ENCODE data around the gene RNASET2.

RNASET2 gene

DNA sequence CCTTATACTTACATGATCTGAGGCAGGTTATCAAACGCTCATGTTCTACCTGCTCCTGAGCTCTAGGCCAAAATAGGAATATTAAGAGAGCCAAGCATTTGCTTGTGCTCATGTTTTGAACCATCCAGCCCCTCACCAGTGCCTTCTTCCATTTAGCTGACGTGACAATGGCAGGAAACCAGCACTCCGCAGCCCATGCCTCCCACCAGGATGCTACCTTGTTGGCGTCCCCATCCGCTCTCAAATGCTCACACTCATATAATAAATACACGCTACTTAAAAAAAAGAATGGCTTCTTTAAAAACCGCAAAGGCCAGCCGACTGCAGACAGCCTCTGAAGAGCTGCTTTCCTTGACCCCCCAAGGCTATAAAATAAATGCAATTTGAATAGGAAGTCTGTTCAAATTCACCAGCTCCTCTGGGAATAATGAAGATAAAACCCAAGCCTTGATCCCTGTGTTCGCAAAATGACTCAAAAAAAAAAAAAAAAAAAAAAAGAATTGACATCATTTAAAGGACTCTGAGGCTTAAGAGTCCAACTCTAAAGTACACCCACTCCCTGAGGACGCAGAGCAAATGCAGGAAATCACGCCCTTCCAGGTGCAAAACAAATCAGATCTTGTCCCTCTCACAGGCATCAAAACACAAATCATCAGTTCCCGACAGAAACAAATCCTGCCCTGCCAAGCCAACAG lies 29.0 kb downstream of the RNASET2 start:
- Histone ChIP-seq H3K79me2 (ENCODE audit: insufficient read depth, low read length) (no peaks in the 10 kb centered on the region), H3F3A (ENCODE audit: insufficient read depth, low read length) (no peaks in the 10 kb centered on the region), H3K9me2 (ENCODE audit: low read depth, low read length) (no peaks in the 10 kb centered on the region), H3K9me3 (ENCODE audit: low read length) (no peaks in the 10 kb centered on the region), H3K27me3 (ENCODE audit: insufficient read depth, low read length) (no peaks in the 10 kb centered on the region), H3K36me3 (ENCODE audit: insufficient read depth, low read length) (peaks cover 33% of the 10 kb centered on the region), H4K20me1 (ENCODE audit: insufficient read depth, low read length) (no peaks in the 10 kb centered on the region), H3K4me2 (ENCODE audit: low read length) (no peak overlapping the region), H3K9ac (ENCODE audit: low read length) (no peak overlapping the region), H3K4me1 (ENCODE audit: insufficient read depth, low read length, severe bottlenecking) (peaks cover 19% of the 10 kb centered on the region), H2AFZ (ENCODE audit: low read length) (no peak overlapping the region), H3K27ac (ENCODE audit: low read depth, low read length, poor library complexity, severe bottlenecking) (no peak overlapping the region), H3K4me3 (ENCODE audit: low read depth, low read length, poor library complexity, severe bottlenecking) (no peak overlapping the region)
- TF ChIP-seq CTCF (IDR thresholded peaks at IDR 0.05; ENCODE audit: low read length) (no peak), EZH2 (IDR thresholded peaks at IDR 0.05; ENCODE audit: borderline replicate concordance, low read length) (no peak)

- H3K4me1 ChIP-seq (ENCODE audit: insufficient read depth, low read length, severe bottlenecking) = peaks cover 19% of the 10 kb centered on the region
- no peaks in the 10 kb centered on the region for H3K9me3 ChIP-seq (ENCODE audit: low read length)
- H3K9me2 ChIP-seq (ENCODE audit: low read depth, low read length) = no peaks in the 10 kb centered on the region
- no peaks in the 10 kb centered on the region for H4K20me1 ChIP-seq (ENCODE audit: insufficient read depth, low read length)
- H3K4me3 ChIP-seq (ENCODE audit: low read depth, low read length, poor library complexity, severe bottlenecking) = no peak overlapping the region
- H3K9ac ChIP-seq (ENCODE audit: low read length) = no peak overlapping the region
- no peaks in the 10 kb centered on the region for H3K27me3 ChIP-seq (ENCODE audit: insufficient read depth, low read length)
- no peak overlapping the region for H2AFZ ChIP-seq (ENCODE audit: low read length)
- no peaks in the 10 kb centered on the region for H3F3A ChIP-seq (ENCODE audit: insufficient read depth, low read length)
- H3K79me2 ChIP-seq (ENCODE audit: insufficient read depth, low read length) = no peaks in the 10 kb centered on the region
- no peak for TF ChIP-seq CTCF (IDR thresholded peaks at IDR 0.05; ENCODE audit: low read length)
- no peak for TF ChIP-seq EZH2 (IDR thresholded peaks at IDR 0.05; ENCODE audit: borderline replicate concordance, low read length)
- no peak overlapping the region for H3K27ac ChIP-seq (ENCODE audit: low read depth, low read length, poor library complexity, severe bottlenecking)
- peaks cover 33% of the 10 kb centered on the region for H3K36me3 ChIP-seq (ENCODE audit: insufficient read depth, low read length)
- H3K4me2 ChIP-seq (ENCODE audit: low read length) = no peak overlapping the region
These were observed 29.6 kb downstream of the RNASET2 start for GRCh38 chr6:166926748-166927147.

- Histone ChIP-seq H3K4me2 (ENCODE audit: low read length) (no peak overlapping the region), H3K4me1 (ENCODE audit: insufficient read depth, low read length, severe bottlenecking) (peaks cover 18% of the 10 kb centered on the region), H3K4me3 (ENCODE audit: low read depth, low read length, poor library complexity, severe bottlenecking) (no peak overlapping the region), H3K27me3 (ENCODE audit: insufficient read depth, low read length) (no peaks in the 10 kb centered on the region), H3K36me3 (ENCODE audit: insufficient read depth, low read length) (peaks cover 28% of the 10 kb centered on the region), H3F3A (ENCODE audit: insufficient read depth, low read length) (no peaks in the 10 kb centered on the region), H3K79me2 (ENCODE audit: insufficient read depth, low read length) (no peaks in the 10 kb centered on the region), H4K20me1 (ENCODE audit: insufficient read depth, low read length) (no peaks in the 10 kb centered on the region), H3K27ac (ENCODE audit: low read depth, low read length, poor library complexity, severe bottlenecking) (no peak overlapping the region), H3K9me2 (ENCODE audit: low read depth, low read length) (no peaks in the 10 kb centered on the region), H3K9ac (ENCODE audit: low read length) (no peak overlapping the region), H2AFZ (ENCODE audit: low read length) (no peak overlapping the region), H3K9me3 (ENCODE audit: low read length) (no peaks in the 10 kb centered on the region)
- TF ChIP-seq CTCF (IDR thresholded peaks at IDR 0.05; ENCODE audit: low read length) (no peak), EZH2 (IDR thresholded peaks at IDR 0.05; ENCODE audit: borderline replicate concordance, low read length) (no peak)
These were observed 31.0 kb downstream of the RNASET2 start for GRCh38 chr6:166925141-166925996.

Data from OCI-LY1 (cell line).